ENCODE measurements around the gene KRT72.

- no peak for TF ChIP-seq EZH2phosphoT487 (IDR thresholded peaks at IDR 0.05; ENCODE audit: borderline replicate concordance, low read length)
- TF ChIP-seq CTCF (IDR thresholded peaks at IDR 0.05; ENCODE audit: low read depth, low read length, poor library complexity, severe bottlenecking) = no peak
These were observed 26.3 kb upstream of the KRT72 start for GRCh38 chr12:52627395-52628110.

Measured in DOHH2 (cell line).